ENCODE data around the gene BLCAP.

DNA sequence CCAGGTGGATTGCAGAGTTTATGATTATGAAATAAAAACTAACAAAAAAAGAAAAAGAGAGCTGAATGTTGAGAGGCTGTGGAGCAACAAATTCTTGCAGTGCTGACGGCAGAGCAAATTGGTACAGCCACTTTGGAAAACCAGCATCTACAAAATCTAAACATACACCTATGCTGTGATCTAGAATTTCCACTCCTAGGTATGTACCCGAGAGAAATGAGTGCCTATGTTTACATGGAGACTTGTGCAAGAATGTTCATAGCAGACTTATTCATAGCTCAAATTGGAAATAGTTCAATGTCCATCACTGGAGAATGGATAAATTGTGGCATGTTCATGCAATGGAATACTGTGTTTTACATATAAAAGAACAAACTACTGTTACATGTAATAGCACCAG, 3.0 kb upstream of the BLCAP start:
- TF ChIP-seq, protein P1, sequence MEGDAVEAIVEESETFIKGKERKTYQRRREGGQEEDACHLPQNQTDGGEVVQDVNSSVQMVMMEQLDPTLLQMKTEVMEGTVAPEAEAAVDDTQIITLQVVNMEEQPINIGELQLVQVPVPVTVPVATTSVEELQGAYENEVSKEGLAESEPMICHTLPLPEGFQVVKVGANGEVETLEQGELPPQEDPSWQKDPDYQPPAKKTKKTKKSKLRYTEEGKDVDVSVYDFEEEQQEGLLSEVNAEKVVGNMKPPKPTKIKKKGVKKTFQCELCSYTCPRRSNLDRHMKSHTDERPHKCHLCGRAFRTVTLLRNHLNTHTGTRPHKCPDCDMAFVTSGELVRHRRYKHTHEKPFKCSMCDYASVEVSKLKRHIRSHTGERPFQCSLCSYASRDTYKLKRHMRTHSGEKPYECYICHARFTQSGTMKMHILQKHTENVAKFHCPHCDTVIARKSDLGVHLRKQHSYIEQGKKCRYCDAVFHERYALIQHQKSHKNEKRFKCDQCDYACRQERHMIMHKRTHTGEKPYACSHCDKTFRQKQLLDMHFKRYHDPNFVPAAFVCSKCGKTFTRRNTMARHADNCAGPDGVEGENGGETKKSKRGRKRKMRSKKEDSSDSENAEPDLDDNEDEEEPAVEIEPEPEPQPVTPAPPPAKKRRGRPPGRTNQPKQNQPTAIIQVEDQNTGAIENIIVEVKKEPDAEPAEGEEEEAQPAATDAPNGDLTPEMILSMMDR (conservative IDR thresholded peaks at IDR 0.05; ENCODE audit: low read depth in 2 of 2), result no peak
- TF ChIP-seq POLR2AphosphoS5 (IDR thresholded peaks at IDR 0.05; ENCODE audit: low read depth), result no peak
- TF ChIP-seq, protein P2, sequence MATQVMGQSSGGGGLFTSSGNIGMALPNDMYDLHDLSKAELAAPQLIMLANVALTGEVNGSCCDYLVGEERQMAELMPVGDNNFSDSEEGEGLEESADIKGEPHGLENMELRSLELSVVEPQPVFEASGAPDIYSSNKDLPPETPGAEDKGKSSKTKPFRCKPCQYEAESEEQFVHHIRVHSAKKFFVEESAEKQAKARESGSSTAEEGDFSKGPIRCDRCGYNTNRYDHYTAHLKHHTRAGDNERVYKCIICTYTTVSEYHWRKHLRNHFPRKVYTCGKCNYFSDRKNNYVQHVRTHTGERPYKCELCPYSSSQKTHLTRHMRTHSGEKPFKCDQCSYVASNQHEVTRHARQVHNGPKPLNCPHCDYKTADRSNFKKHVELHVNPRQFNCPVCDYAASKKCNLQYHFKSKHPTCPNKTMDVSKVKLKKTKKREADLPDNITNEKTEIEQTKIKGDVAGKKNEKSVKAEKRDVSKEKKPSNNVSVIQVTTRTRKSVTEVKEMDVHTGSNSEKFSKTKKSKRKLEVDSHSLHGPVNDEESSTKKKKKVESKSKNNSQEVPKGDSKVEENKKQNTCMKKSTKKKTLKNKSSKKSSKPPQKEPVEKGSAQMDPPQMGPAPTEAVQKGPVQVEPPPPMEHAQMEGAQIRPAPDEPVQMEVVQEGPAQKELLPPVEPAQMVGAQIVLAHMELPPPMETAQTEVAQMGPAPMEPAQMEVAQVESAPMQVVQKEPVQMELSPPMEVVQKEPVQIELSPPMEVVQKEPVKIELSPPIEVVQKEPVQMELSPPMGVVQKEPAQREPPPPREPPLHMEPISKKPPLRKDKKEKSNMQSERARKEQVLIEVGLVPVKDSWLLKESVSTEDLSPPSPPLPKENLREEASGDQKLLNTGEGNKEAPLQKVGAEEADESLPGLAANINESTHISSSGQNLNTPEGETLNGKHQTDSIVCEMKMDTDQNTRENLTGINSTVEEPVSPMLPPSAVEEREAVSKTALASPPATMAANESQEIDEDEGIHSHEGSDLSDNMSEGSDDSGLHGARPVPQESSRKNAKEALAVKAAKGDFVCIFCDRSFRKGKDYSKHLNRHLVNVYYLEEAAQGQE (IDR thresholded peaks at IDR 0.05; ENCODE audit: unreplicated experiment), result no peak

Data from GM23338 (cell line).